GM12801 (cell line): Measurements from ENCODE around the gene RPS21.

Source experiments
- TF ChIP-seq, protein P1 (sequence below): IDR thresholded peaks from one replicate; pipeline ENCODE4 v1.5.1; 2011; ENCODE audit warnings: control low read depth; ENCODE audit not compliant: insufficient read length; ENCODE audit errors: extremely low read depth

RPS21 gene

DNA sequence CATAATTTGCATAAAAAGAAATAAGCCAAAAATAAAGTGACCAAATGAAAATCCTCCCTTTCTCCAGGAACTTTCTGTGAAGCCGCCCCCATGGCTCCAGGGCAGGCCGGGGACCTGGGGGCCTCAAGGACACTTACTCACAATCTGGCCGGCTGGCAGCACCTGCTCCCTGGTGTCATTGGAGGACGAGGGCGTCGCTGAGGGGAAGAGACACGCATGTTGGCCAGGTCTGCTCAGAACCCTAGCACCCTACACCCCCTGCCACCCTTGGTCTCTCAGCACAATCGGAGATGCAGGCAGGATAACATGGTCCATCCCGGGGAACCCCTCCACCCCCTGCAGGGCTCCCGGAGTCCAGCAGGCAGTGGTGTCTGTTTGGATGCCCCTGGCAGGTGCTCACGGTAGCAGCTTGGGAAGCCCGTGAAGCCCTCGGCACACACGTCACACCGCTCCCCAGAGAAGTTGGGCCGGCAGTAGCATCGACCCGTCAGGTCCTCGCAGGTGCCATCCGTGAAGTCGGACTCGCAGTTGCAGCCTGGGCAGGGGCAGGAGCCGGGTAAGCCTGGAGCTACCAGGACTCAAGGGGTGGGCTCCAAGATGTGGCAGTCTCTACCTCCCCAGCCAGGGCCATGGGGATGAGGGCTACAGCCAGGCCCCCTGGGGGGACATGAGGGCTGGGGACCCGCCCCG, 41.1 kb upstream of the RPS21 start:
- TF ChIP-seq, protein P1, sequence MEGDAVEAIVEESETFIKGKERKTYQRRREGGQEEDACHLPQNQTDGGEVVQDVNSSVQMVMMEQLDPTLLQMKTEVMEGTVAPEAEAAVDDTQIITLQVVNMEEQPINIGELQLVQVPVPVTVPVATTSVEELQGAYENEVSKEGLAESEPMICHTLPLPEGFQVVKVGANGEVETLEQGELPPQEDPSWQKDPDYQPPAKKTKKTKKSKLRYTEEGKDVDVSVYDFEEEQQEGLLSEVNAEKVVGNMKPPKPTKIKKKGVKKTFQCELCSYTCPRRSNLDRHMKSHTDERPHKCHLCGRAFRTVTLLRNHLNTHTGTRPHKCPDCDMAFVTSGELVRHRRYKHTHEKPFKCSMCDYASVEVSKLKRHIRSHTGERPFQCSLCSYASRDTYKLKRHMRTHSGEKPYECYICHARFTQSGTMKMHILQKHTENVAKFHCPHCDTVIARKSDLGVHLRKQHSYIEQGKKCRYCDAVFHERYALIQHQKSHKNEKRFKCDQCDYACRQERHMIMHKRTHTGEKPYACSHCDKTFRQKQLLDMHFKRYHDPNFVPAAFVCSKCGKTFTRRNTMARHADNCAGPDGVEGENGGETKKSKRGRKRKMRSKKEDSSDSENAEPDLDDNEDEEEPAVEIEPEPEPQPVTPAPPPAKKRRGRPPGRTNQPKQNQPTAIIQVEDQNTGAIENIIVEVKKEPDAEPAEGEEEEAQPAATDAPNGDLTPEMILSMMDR, result no peak

DNA sequence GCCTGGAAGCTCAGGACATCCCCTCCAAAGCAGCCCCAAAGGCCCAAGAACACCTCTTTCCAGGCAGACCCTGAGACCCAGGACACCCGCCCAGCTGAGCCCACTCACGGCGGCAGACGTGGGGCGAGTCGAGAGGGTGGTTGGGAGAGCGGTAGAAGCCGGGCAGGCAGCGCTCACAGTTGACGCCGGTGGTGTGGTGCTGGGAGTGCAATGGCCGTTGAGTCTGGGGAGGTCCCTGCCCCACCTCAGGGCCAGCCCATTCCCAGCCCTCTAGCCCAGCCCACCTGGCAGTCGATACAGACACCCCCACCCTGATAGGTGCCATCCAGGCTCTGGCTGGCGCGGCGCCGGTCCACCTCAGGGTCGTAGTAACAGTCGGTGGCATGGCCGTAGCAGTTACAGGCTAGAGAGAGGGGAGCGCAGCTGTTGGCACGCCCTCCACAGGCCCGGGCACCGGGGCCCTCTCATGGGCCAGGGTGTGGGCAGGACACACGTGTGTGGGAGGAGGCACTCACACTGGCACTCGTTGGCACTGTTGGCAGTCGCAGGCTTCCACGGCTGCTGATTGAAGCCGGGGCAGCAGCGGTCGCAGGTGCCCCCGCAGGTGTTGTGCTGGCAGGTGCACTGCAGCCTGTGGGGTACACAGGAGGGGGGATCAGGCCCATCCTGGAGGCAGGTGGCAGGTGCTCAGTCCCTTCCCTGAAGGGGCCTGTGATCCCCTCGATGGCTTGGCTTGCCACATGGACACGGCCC, 40.3 kb upstream of the RPS21 start:
- TF ChIP-seq, protein P1, result no peak

DNA sequence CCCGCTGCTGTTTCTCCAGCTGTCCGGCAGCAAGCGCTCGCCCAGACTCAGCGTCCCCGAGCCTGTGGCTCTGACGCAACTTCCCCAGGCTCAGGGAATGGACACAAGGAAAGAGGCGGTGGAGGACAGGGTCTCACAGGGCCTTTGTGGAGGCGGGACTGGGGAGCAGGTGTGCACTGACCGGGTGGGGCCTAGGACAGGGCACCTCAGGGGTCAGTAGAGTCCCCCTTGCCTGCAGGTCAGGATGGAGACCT, 39.8 kb upstream of the RPS21 start:
- TF ChIP-seq, protein P1, result no peak

DNA sequence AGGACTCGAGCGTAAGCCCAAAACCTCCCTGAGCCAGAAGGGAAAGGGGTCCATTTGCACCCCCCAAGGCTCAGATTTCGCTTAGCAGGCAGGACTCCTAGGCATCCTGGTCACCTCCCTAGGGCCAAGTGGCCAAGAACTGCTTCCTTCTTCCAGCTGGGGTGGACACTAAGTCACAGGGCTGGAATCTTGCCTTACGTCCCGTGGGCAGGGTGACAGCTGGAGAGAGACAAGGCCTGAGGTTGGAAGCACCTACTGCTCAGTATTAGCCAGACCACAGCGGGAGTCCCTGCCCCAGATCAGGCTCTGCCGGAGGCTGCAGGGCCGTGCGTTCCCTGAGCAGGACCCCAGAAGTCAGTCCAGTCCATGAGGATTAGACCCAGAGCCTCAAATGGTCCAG, 39.5 kb upstream of the RPS21 start:
- TF ChIP-seq, protein P1, result no peak

DNA sequence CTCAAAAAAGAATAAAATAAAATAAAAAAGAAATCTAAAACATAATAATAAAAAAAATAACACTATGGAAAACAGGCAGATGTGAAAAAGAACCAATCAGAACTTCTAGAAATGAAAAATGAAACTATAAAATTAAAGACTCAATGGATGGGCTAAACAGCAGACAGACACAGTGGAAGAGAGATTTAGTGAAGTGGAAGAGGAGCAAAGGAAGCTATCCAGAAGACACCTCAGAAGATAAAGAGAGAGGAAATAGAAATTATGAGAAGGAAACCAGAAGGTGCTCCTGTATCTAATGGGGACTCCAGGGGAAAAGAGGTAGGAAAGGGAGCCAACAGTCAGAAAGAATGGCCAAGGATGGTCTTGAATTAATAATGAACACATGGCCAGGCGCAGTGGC, 38.3 kb upstream of the RPS21 start:
- TF ChIP-seq, protein P1, result no peak

DNA sequence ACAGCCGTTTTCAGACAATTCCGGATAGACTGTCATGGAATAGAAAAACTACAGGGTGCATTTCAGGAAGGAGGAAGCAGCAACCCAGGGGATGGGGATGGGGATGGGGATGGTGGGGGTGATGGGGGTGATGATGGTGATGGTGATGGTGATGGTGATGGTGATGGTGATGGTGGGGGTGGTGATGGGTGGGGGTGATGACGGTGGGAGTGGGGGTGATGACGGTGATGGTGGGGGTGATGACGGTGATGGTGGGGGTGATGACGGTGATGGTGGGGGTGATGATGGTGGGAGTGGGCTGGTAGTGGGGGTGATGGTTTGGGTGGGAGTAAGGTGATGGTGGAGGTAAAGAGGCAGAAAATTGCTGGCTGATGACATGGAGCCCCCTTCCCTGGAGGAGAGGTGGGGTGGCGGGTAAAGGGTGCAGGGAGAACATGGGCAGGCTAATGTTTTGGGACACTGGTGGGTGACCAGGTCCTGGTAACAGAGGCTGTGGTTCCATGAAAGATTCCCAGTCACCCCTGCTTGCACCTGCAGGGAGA, 37.3 kb upstream of the RPS21 start:
- TF ChIP-seq, protein P1, result no peak

DNA sequence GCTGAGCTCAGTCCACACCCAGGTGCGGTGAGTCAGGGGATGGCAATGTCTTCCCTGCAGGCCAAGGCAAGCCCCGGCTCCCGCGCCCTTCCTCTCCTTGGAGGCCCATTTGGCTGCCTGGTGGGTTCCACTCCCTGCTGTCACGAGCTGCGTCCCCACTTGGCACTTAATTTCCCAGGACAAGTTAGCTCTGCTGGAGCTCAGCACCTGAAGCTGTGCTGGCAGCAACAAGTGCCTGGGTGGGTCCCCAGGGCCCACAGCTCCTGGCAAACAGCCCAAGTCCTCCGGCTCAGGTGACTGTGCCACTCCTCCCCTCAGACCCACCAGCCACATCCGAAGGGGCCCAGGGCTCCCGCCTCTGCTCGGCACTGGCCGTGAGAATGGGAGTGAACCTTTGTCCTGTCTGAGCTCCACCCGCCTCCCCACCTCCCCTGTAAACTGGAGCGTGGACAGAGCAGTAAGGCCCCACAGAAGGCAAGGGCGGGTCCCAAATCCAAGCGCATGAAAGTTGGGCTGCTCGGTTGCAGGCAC, 36.7 kb upstream of the RPS21 start:
- TF ChIP-seq, protein P1, result no peak
